ENCODE results near the gene HNF4A. TPM values are rescaled to one million over a fixed set of nuclear protein-coding genes. Genes with fewer than 3 reads are reported as not detected.

HNF4A gene
- polyA plus RNA-seq, 1 experiment: 0.04 TPM

- DNase-seq (ENCODE audit: low read depth): no peak
- CTCF ChIA-PET: interaction anchor here (1.0 to 1.2 kb wide), 4 partner anchors 9 to 63 kb away, joined by 3 to 4 read pairs (median 3); no protein-coding TSS in a partner anchor
- Histone ChIP-seq H3K4me3 (ENCODE audit: low read depth, low read length) (no peak overlapping the region), H3K36me3 (ENCODE audit: control insufficient read depth, insufficient read depth, low read length) (no peaks in the 10 kb centered on the region), H3K27me3 (ENCODE audit: control insufficient read depth, insufficient read depth, low read length) (peaks cover 7% of the 10 kb centered on the region)
- TF ChIP-seq, protein P1, sequence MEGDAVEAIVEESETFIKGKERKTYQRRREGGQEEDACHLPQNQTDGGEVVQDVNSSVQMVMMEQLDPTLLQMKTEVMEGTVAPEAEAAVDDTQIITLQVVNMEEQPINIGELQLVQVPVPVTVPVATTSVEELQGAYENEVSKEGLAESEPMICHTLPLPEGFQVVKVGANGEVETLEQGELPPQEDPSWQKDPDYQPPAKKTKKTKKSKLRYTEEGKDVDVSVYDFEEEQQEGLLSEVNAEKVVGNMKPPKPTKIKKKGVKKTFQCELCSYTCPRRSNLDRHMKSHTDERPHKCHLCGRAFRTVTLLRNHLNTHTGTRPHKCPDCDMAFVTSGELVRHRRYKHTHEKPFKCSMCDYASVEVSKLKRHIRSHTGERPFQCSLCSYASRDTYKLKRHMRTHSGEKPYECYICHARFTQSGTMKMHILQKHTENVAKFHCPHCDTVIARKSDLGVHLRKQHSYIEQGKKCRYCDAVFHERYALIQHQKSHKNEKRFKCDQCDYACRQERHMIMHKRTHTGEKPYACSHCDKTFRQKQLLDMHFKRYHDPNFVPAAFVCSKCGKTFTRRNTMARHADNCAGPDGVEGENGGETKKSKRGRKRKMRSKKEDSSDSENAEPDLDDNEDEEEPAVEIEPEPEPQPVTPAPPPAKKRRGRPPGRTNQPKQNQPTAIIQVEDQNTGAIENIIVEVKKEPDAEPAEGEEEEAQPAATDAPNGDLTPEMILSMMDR (IDR thresholded peaks at IDR 0.05; ENCODE audit: insufficient read depth, low read depth, low read length): no peak
- POLR2A ChIA-PET: no interaction called here
Observed at GRCh38 chr20:44398335-44398734, 42.8 kb downstream of the HNF4A start.

- no peak for DNase-seq (ENCODE audit: low read depth)
- Histone ChIP-seq H3K36me3 (ENCODE audit: control insufficient read depth, insufficient read depth, low read length) (no peaks in the 10 kb centered on the region), H3K4me3 (ENCODE audit: low read depth, low read length) (no peak overlapping the region), H3K27me3 (ENCODE audit: control insufficient read depth, insufficient read depth, low read length) (peaks cover 6% of the 10 kb centered on the region)
- ChIA-PET CTCF (interaction anchor here (1.0 kb wide), 1 partner anchor 14 kb away, joined by 3 read pairs; no protein-coding TSS in a partner anchor), POLR2A (no interaction called here)
- TF ChIP-seq, protein P1 (IDR thresholded peaks at IDR 0.05; ENCODE audit: insufficient read depth, low read depth, low read length): no peak
Observed at GRCh38 chr20:44399446-44399845, 43.9 kb downstream of the HNF4A start.

DNA sequence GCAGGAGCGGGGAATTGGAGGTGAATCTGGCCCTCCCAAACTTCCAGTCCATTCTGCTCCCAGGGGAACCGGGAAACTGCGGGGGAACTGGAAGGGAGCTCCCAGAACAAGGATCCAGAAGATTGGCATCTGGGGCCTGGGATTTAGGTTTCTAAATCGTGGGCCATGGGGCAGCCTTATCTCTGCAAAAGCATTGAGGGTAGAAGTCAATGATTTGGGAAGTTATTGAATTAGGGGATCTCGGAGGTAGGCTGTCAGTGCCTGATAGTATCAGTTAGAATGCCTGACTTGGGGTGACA is 45.1 kb downstream of the HNF4A start:
- no peak overlapping the region for H3K4me3 ChIP-seq (ENCODE audit: low read depth, low read length)
- TF ChIP-seq, protein P1 (IDR thresholded peaks at IDR 0.05; ENCODE audit: insufficient read depth, low read depth, low read length): no peak
- peaks cover 5% of the 10 kb centered on the region for H3K27me3 ChIP-seq (ENCODE audit: control insufficient read depth, insufficient read depth, low read length)
- ChIA-PET CTCF (interaction anchor here (0.7 to 0.8 kb wide), 2 partner anchors 89 to 1454 kb away, joined by 3 read pairs; no protein-coding TSS in a partner anchor), POLR2A (no interaction called here)
- no peak for DNase-seq (ENCODE audit: low read depth)
- H3K36me3 ChIP-seq (ENCODE audit: control insufficient read depth, insufficient read depth, low read length): no peaks in the 10 kb centered on the region

GRCh38 chr20:44400970-44401769 is 45.7 kb downstream of the HNF4A start:
- CTCF ChIA-PET: interaction anchor here (0.8 kb wide), 1 partner anchor 89 kb away, joined by 3 read pairs; no protein-coding TSS in a partner anchor
- POLR2A ChIA-PET: interaction anchor here (0.6 kb wide), 1 partner anchor 290 kb away, joined by 3 read pairs; no protein-coding TSS in a partner anchor
- TF ChIP-seq, protein P1 (IDR thresholded peaks at IDR 0.05; ENCODE audit: insufficient read depth, low read depth, low read length): no peak
- no peaks in the 10 kb centered on the region for H3K36me3 ChIP-seq (ENCODE audit: control insufficient read depth, insufficient read depth, low read length)
- peaks cover 5% of the 10 kb centered on the region for H3K27me3 ChIP-seq (ENCODE audit: control insufficient read depth, insufficient read depth, low read length)
- DNase-seq (ENCODE audit: low read depth): no peak
- H3K4me3 ChIP-seq (ENCODE audit: low read depth, low read length): no peak overlapping the region

GRCh38 chr20:44401770-44402390 is 46.4 kb downstream of the HNF4A start:
- TF ChIP-seq, protein P1 (IDR thresholded peaks at IDR 0.05; ENCODE audit: insufficient read depth, low read depth, low read length): no peak
- Histone ChIP-seq H3K36me3 (ENCODE audit: control insufficient read depth, insufficient read depth, low read length) (no peaks in the 10 kb centered on the region), H3K4me3 (ENCODE audit: low read depth, low read length) (no peak overlapping the region), H3K27me3 (ENCODE audit: control insufficient read depth, insufficient read depth, low read length) (peaks cover 2% of the 10 kb centered on the region)
- ChIA-PET CTCF (no interaction called here), POLR2A (interaction anchor here (0.6 kb wide), 1 partner anchor 289 kb away, joined by 3 read pairs; no protein-coding TSS in a partner anchor)
- DNase-seq (ENCODE audit: low read depth): no peak
